Measurements from ENCODE around the gene BOC.
A peak's percentile ranks its signal among the peaks of the same experiment; 100 is the strongest.

BOC gene

DNA sequence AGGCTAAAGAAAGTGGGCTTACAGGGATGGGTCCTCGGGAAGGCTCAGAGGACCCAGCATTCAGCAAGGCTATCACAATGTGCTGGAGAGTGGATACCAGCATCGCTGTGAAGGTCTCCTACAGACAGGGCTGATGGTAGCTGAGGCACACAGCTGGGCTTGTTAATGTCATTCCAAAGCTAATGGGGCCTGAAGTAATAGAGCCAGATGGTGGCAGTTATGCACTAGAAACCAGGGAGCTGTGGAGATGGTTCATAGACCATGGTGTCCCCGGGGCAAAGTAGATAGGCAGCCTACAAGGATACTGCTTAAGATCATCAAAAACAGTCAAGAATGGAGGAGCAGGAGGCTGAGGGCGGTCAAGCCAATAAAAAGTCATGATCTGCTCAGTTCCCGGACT, 24.8 kb upstream of the BOC start:
- no peak for DNase-seq

DNA sequence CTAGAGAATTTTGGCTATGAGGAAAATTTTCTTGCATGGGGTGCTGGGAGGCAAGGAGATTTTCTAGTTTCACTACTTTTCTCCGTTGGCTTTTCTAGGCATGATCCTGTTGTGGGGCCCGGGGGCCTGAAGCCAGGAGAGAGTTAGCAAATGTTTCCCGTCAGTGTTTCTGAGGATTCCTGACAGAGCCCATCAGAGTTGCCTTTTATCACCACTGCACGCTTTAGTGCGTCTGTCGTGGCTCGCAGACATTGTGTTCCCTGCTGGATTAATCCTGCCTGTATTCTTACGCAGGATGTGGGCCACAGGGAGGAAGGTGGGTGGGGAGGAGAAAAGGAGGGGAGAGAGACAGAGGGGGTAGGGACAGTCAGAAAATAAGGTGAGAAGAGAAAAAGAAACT, 18.1 kb upstream of the BOC start:
- peak in 1 of 14 donors; percentile 54 for DNase-seq

DNA sequence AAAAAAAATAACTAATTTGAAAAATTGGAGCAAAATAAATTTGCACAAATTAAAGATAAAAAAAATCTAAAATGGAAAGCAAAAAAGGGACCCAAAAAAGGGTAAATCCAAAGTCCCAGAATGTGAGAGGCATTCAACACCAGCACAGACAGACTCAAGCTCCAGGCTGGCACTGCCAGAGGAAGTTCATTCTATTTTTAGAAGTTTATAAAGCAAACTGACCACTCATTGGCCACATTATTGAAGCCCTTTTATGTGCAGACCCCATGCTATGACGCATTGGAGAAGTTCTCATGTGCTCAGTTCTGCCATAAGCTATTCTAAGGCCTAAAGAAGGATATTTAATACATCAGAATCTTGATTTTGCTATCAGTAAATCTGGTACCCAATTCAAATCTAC, 17.6 kb upstream of the BOC start:
- DNase-seq: no peak

DNA sequence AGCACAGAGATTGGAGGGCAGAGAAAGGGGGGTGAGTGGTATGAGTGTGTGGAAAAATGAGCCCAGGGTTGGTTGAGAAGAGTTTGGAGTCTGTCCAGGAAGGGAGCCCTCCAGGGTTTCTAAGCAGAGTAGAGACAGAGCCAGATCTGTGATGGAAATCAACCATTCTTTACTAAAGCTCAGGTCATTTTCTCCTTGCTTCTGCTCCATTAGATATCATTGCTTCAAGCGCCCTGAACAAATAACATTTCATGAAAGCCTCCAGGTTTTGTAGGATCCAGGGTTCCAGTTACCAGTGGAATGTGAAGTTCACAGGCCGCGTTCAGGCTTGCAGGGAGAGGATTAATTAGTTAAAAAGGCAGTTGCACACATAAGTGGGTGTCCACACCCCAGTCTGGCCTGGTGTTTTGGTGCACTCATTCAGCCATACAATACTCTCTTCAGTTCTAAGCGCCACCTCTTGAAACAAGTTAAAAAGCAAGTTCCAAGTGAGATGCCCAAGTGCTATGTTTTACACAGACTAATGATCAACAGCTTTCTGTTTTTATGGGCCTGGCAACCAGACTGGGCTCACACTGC, 16.4 kb upstream of the BOC start:
- peak in 1 of 14 donors; percentile 15 for DNase-seq

DNA sequence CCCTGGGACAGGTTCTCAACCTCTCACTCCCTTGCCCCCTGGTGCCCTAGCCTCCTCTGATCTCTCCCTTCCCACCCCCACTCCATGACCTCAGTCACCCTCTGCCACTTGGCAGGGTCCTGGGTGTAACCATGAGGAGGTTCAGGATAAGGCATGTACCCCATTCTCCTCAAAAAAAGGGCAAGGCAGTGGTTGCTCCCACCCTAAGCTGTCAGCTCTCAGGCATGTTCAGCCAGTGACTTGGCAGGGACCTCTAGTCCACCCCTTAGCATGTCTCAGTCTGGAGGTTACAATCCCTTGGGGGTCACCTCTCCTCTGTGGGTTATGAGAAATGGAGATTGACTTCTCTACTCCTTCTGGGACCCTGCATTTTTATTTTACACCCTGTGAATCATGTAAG, 11.0 kb upstream of the BOC start:
- DNase-seq: no peak

DNA sequence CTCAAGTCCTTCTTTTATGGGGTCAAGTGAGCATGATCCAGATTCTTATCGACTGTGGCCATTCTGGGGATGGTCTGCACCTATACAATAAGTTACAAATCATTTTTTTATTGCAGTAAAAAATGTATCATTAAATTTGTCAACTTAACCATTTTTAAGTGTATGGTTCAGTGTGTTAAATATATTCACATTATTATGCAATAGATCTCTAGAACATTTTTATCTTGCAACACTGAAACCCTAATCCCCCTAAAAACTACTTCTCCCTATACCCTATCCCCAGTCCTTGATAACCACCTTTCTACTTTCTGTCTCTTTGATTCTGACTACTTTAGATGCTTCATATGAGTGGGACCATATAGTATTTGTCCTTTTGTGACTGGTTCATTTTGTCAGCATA, 10.4 kb upstream of the BOC start:
- DNase-seq: no peak

DNA sequence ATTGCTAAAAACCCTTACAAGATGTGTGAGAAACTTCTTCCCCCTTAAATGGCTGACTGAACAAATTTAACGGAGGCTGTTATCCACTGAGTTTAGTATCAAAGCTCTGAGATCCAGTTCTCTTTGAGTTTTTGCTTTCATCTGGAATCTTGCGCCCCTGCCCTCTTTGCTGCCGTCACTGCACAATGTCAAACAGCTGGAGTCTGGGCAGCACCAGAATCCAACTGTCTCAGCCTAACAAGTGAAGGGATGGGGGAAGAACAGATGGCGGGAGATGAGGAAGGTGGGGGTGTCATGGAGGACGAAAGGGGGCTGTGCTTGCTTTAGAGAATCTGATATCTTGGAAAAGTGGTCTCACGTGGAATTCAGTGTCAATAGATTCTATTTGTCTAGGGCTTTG, 7.0 kb upstream of the BOC start:
- no peak for DNase-seq

DNA sequence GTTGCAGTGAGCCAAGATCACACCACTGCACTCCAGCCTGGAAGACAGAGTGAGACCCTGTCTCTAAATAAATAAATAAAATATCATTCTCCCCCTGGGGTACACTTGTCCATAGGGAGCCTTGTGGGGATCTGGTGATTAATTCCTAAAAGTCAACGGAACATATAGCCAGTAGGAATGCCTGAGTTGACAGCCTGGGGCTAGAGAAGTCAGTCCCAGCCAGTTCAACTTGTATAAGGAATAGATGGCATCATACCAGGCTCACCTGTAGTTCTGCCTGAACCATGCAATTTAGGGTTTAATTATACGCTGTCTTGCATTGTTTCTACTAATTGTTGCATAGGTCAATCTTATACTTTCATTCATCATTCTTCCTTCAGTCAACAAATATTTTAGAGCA, 5.9 kb upstream of the BOC start:
- no peak for DNase-seq

DNA sequence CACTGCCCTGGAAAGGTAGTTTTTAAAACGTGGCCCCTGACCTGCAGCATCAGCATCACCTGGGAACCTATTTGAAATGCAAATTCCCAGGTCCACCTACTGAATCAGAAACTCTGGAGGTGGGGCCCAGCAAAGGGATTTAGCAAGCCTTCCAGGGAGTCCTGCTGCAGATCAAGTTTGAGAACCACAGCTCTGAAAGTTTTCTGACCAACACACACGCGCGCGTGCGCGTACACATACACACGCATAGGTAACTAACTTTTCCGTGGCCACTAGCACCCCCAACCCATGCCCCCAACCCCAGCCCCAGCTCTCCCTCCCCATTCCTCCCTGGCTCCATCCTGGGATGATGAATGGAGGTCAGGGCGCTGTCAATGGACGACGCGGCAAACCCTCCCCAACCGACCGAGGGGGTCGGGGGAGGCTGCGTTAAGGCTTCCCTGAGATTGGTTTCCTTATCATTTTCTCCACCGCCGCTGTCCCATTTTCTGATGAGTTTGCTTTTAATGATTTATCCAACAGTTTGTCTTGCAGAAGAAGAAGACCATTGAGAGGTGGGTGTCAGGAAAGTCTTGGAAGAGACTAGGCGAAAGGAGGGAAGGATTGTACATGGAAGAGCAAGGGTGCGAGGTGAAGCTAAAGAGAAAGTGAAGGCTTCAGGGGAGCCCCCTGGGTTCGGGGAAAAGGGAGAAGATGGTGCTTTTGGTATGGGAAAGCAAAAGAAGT, 590 bp upstream of the BOC start:
- DNase-seq: no peak

DNA sequence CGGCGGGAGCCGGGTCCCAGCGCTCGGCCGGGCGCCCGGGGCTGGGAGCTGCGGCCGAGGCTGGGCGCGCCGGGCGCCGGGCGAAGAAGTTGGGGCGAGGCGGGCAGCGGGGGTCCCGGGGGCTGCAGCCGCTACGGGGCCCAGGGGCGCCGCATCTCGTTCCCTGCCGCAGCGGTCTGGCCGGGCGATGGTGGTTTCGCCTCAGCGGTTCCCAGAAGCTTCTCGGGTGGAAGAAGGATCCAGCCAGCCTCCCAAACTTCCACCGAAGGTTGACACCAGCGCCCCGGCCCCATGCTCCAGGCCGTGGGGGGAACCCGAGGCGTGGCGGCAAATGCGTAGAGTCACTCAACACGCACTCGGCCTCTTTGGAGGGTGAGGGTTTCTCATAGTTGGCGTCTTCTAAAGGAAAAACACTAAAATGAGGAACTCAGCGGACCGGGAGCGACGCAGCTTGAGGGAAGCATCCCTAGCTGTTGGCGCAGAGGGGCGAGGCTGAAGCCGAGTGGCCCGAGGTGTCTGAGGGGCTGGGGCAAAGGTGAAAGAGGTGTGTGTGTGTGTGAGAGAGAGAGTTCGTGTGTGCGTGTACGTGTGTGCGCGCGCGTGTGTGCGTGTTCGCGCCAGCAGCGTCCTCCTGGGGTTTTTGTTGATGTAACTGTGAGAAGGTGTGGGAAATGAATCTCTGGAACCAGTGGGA, 940 bp downstream of the BOC start:
- peak in 4 of 14 donors; percentile 26 to 40 (median 26) for DNase-seq

DNA sequence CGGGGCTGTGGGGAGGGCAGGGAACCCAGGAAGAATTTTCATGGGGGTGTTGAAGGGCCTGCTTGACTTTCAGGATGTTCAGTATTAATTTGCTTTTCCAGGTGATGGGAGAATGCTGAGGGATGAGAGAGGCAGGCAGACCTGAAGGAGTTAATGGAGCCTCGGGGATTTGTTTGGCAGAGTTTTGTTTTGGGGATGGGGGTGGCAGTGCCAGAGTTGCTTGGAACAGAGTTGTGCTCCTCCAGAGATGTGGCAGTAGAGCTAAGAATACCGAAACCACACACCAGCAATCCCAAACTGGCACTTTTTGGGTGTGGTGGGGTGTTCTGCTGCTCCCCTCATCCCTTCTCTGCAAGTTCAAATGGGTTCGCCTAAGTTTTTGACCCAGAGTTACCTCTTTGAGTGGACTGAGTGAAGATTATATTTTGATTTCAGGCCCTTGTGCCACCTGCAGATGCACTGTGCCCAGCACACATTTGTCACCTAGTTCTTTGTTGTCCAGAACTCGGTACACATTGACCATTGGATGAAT, 1.6 kb downstream of the BOC start:
- peak in 2 of 14 donors; percentile 30 to 45 for DNase-seq

DNA sequence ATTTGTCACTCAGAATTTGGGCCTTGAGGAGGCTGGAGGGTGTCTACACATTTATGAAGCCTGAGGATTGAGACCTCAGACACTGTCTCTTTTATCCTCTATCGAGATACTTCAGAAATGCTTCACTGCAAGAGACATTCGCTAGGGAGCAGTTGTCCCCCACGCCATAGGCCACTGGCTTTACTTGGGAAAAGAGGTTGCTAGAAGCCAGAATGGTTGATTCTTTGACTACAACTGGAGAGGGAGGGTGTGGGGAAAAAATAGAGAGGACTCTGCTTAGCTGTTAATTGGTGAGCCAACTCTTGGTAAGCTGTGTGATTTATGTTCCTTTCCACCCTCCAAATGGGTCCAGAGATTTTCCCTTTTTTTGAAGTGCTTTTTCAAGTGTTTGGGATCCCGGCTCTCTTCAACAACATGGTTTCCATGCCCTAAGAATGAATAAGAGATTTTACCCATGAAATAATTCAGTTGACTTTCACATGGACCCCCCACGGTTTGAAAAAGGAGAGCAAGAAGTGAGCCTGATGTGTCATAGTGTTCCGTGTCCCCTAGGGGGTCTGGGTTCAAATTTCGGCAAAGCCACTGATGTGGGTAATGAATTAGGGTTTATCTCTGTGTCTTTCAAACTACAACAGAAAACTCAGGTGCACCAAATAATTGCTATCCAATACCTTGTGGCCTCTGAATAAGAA, 2.7 kb downstream of the BOC start:
- DNase-seq: no peak

DNA sequence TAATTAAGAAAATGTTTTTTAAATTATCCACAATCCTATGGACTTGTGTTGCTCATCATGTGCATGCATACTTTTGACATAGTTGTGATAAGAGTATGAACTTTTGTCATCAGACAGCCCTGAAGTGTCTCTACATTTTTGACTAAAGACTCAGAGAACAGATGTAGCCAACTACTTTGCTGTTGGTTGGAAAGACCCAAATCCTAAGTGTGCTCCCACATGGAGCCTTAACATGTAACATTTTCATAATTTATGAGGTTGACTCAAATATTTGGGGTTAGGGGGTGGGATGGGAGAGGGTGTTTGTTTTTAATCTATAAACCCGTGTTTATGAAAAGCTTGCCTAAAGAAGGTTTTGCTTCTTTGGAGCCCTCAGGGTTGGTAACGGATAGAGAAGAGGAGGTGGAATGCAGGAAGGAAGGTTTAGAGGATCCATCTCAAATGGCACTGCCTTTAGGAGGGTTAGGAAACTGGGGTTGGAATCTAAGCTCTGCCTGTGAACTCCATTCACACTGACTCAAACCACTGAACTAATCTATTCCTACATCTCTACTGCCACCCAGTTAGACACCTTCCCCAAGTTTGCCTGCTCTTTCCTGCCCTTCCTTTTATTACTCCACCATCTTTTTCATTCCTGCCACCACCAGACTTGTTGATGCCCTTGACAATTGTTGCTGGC, 3.7 kb downstream of the BOC start:
- no peak for DNase-seq

DNA sequence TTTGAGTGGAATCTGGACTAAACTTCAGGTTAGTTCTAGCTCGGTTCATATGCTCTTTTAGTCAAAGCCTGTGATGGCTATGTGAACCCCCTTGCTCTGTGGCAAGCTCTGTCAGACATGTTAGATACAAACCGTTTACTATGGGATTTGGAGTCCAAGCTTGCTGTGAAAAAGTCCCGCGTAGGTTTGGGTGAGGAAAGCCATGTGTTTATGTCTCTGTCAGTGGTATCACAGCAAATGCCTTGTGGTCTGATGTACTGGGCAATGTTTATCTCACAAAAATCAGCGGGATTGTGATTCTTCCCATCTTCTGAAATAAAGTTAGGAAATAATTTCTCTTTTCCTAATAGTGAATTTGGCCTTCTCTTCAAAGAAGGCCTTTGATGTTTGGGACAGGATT, 5.0 kb downstream of the BOC start:
- DNase-seq: no peak

DNA sequence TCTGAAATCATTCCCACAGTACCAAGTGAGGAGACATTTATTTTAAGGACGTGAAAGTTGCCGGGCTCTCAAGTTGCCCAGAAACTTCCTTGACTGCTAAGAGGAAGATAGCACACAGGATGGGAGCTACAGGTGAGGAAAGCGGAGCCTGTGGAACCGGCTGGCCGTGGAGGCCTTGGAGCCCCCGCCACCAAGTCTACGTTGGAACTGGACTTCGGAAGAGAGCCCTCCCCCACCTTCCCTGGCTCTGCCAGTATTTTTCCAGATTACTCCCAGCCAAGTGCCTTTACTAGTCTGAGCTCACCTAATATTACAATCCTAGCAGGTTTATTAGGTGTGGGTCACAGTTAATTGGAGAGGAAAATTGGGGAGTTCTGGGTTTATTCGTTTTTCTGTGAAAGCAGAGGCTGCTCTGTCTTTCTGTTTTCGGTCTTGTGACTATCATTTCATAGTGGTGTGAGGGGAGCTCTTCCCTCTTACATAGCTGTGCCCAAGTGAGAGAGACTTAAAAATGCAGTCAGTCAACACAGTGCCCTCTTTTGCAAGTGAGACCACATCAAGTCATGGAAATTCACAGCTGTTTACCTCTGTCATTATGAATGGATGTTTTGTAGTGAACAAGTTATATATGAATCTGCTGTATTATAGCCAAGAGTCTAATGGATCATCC, 6.8 kb downstream of the BOC start:
- DNase-seq: no peak

DNA sequence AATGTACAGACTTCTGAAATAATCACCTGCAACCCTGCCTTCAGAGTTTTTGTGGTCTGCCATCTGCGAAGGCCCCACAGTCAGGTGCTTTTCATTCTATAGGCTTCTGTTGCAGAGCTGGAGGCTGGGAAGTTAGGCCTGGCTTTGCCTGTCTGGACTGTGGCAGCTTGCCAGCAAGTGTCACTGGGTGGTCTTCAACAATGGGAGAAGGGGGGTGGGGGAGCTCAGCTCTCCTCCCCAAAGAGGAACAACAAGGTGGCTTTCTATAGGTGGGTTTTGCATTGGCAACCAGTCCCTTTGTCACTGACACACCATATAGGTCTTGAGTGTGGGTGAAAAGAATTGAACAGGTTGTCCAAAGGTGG, 7.3 kb downstream of the BOC start:
- no peak for DNase-seq

DNA sequence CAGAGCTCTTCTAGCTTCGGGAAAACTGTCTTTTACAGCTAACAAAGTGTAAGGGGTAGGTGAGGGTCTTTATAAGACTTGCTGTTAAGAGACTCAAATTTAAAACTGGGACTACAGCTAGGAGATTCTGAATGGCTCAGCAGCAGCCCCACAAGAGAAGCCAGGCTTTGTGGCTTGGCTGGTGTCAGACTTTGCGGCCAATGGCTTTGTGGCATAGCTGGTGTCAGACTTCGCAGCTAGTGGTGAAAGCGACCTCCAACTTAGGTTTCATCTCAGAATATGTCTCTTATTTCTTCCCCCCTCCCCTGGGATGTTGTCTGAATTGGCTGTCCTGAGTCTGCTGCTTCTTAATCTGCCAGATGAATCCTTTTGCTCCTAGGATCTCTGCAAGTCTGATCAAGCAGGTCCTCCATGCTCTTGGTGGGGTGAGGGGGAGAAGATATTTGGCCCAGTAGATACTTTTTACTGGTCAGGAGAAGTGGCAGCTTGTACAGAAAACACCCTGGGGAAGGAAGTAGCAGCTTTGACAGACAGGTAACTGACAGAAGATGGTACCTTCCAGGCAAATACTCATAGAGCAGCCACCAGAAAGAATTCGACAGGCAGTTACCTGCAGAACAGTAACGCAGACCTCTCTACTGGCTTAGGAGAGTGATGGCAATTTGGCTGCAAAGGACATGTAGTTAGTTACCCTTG, 8.4 kb downstream of the BOC start:
- DNase-seq: no peak

DNA sequence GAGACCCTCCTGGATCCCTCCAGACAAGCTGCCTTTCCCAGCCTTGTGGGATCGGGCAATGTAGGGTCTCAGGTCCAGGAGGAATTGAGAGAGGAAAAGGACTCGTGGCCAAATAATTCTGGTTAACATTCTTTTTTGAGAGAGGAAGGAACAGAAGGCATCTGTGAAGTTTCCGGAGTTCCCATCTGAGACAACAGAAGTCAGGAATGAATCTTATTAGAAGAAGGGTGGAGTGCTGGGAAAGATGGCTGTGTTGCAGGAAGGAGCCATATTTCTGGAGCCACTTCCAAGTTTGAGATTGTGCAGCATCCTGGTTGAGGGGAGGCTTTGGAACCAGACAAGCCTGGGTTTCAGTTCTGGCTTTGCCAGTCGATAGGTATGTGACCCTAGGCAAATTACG, 9.4 kb downstream of the BOC start:
- DNase-seq: no peak

DNA sequence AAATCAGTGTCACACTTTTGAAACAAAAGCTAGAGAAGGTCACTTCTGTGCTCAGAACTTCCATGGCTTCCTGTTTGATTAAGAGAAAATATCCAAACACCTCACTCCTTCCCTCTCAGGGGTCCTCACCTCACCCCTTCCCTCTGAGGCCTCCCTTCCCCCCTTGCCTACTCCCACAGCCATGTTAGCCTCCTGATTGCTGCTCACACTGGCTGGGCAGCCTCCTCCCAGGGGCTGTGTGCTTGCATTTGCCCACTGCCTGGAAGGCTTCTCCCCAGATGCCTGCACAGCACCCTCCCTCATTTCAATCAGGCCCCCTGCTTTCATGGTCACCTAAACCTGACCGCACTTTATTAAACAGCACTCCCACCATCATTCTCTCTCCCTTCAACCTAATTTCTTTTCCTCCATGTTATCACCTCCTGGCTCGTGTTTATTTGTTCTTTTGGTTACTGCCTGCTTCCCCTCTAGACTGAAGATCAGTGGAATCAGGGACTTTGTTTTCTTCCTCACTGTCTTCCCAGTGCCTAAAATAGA, 10.4 kb downstream of the BOC start:
- DNase-seq: no peak

DNA sequence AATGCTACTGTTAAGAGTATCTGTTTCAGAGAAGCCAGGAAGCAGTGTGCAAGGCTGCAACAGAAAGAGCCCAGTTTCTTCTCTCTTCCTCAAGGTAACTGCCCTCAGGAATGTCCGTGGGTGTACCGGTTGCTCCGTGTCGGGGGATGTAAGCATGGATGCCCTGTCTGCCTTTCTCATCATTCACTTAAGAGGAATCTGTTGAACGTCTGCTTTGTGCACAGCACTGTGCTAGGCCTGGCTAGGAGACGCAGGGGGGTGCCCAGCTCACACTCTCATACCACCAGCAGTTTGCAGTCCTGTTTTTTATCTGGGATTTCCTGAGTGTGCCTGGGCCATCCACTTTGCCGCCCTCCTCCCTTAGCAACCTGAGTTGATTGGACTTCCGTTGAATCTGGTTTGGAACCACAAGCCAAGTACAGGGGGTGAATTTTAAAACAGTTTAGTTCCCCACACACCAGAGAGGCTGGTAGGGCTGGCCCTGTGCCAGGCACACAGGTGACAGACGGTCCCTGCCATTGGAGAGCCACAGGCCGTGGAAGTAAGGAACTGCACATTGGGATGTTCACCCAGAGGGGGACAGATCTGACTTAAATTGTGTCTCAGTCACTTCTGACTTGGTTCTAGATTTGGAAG, 11.2 kb downstream of the BOC start:
- DNase-seq: peak in 1 of 14 donors; percentile 60
